Epithelial cell of proximal tubule (primary cell): ENCODE measurements around the gene BLM. TPM values are rescaled to one million over a fixed set of nuclear protein-coding genes. Genes with fewer than 3 reads are reported as not detected.

Experiments
- DNase-seq: peaks from one replicate; pipeline ENCODE4 v3.0.0-alpha.2; 2011; ENCODE audit warnings: low read depth
- H3K4me3 ChIP-seq: 2 replicates; pipeline ENCODE4 v1.5.1; 2011; ENCODE audit warnings: low read depth, mild to moderate bottlenecking, low read length
- total RNA-seq: library from RNA; depleted of rRNA; stranded (reverse); fragments of >200 nt; gene quantifications from 2 replicates; pipeline ENCODE4 v1.2.3, GENCODE V29; 2015
- TF ChIP-seq, protein P1 (sequence below): conservative IDR thresholded peaks from 2 replicates; pipeline ENCODE4 v1.5.1; 2012; ENCODE audit warnings: low read depth, mild to moderate bottlenecking, low read length

BLM gene
- total RNA-seq, 1 donor from 2014 or later, result 13.0 TPM

GRCh38 chr15:90860942-90861675, 144.0 kb downstream of the BLM start:
- no peak for DNase-seq
- TF ChIP-seq, protein P1, sequence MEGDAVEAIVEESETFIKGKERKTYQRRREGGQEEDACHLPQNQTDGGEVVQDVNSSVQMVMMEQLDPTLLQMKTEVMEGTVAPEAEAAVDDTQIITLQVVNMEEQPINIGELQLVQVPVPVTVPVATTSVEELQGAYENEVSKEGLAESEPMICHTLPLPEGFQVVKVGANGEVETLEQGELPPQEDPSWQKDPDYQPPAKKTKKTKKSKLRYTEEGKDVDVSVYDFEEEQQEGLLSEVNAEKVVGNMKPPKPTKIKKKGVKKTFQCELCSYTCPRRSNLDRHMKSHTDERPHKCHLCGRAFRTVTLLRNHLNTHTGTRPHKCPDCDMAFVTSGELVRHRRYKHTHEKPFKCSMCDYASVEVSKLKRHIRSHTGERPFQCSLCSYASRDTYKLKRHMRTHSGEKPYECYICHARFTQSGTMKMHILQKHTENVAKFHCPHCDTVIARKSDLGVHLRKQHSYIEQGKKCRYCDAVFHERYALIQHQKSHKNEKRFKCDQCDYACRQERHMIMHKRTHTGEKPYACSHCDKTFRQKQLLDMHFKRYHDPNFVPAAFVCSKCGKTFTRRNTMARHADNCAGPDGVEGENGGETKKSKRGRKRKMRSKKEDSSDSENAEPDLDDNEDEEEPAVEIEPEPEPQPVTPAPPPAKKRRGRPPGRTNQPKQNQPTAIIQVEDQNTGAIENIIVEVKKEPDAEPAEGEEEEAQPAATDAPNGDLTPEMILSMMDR, result no peak
- H3K4me3 ChIP-seq, result no peak overlapping the region

GRCh38 chr15:90862487-90862886, 145.3 kb downstream of the BLM start:
- TF ChIP-seq, protein P1, result no peak
- no peak overlapping the region for H3K4me3 ChIP-seq
- no peak for DNase-seq

DNA sequence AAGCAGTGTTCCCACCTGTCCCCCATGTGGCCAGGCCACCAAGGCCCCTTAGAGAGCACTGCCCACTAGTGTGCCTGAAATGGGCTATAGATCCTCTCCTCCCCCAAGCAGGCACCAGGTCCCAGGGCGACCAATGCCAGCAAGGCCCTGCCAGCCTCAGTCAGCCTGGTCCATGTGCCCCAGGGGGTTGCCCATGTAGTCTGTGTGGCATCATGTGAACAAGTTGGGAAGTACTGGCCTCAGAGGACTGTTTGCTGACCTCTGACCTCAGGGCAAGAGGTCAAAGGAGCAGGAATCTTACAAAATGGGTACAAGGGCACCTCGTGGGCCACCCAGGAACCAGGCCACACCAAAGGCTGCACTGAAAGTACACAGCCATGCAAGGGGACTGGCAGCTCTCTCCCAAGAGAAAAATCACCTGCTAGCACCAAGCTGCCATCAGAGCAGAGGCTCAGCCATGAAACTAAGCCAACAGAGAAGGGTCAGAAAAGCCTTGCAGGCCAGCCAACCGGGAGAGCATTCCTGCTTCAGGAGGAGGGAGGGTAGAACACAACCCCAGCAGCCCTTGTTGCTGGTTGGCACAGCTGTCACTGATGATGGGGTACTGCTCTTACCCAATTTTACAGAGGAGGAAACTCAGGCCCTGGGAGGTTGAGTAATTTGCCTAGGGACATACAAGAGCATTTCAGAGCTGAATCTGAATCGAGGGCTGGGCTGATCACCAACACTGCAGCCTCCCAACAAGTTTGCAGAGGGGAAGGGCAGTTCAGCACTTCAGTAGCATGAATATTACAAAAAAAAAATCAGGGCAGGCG, 146.0 kb downstream of the BLM start:
- TF ChIP-seq, protein P1, result no peak
- H3K4me3 ChIP-seq, result no peak overlapping the region
- no peak for DNase-seq

GRCh38 chr15:90863987-90864386, 146.8 kb downstream of the BLM start:
- H3K4me3 ChIP-seq, result no peak overlapping the region
- TF ChIP-seq, protein P1, result no peak

GRCh38 chr15:90864507-90864906, 147.4 kb downstream of the BLM start:
- DNase-seq, result no peak
- no peak overlapping the region for H3K4me3 ChIP-seq
- TF ChIP-seq, protein P1, result no peak

More at GRCh38 chr15:90863987-90864386, 146.8 kb downstream of the BLM start:
- DNase-seq, result no peak

- no peak overlapping the region for H3K4me3 ChIP-seq
- TF ChIP-seq, protein P1, result no peak
- DNase-seq, result no peak
Measured at GRCh38 chr15:90865702-90866101, 148.6 kb downstream of the BLM start.

Other genes starting within 250 kb of the BLM start
- 7.1 and 10.0 TPM in 2 replicates for gene CRTC3, start 187.4 kb upstream of the BLM start, total RNA-seq
- 91.0 and 104 TPM in 2 replicates for gene FURIN, start 151.2 kb downstream of the BLM start, total RNA-seq
- 24.6 and 24.7 TPM in 2 replicates for gene FES, start 167.2 kb downstream of the BLM start, total RNA-seq
- 19.8 and 25.3 TPM in 2 replicates for gene MAN2A2, start 186.0 kb downstream of the BLM start, total RNA-seq
- gene HDDC3, start 215.2 kb downstream of the BLM start, total RNA-seq, result 21.8 and 28.5 TPM in 2 replicates
- gene UNC45A, start 217.9 kb downstream of the BLM start, total RNA-seq, result 30.8 and 49.5 TPM in 2 replicates
- gene RCCD1, start 237.5 kb downstream of the BLM start, total RNA-seq, result 26.6 and 32.7 TPM in 2 replicates